ENCODE results near the gene TSPAN4. TPM values are rescaled to one million over a fixed set of nuclear protein-coding genes. Genes with fewer than 3 reads are reported as not detected.

TSPAN4 gene
- total and polyA plus RNA-seq, 2 of the 13 experiments (the other 11 are each of a cell fraction or from before 2014, with no cell fraction given), result 31.7 to 68.3 TPM

DNA sequence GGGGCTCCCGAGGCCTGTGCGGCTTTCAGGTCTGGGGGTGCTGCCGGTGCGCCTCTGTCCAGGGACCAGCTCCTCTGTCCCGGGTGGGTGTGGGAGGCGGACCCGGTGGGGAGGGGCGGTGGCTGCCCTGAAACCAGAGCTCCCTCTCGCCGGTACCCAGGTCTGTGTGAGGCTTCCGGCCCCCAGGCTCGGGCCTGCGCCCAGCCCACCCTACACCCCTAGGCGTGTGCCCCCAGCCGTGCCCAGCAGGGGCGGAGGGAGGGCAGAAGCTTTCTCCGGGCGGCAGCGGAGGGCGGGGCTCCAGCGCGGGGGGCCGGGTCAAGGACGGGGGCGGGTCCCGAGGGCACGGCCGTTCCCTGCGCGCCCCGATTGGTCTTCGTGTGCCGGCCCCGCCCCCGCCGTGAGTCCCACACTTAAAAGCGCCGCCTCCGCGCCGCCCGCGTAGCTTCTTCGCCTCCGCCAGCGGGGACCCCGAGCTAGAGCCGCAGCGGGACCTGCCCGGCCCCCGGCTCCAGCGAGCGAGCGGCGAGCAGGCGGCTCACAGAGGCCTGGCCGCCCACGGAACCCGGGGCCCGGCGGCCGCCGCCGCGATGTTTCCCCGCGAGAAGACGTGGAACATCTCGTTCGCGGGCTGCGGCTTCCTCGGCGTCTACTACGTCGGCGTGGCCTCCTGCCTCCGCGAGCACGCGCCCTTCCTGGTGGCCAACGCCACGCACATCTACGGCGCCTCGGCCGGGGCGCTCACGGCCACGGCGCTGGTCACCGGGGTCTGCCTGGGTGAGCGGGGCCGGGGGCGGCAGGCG is 23.3 kb upstream of the TSPAN4 start (continued):
- TF ChIP-seq, protein P1, sequence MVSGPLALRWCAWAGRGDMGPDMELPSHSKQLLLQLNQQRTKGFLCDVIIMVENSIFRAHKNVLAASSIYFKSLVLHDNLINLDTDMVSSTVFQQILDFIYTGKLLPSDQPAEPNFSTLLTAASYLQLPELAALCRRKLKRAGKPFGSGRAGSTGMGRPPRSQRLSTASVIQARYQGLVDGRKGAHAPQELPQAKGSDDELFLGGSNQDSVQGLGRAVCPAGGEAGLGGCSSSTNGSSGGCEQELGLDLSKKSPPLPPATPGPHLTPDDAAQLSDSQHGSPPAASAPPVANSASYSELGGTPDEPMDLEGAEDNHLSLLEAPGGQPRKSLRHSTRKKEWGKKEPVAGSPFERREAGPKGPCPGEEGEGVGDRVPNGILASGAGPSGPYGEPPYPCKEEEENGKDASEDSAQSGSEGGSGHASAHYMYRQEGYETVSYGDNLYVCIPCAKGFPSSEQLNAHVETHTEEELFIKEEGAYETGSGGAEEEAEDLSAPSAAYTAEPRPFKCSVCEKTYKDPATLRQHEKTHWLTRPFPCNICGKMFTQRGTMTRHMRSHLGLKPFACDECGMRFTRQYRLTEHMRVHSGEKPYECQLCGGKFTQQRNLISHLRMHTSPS (CRISPR knock-in tag; IDR thresholded peaks at IDR 0.05; ENCODE audit: low read depth), result peak; percentile 89
- no peak for TF ChIP-seq TOPORS (CRISPR knock-in tag; IDR thresholded peaks at IDR 0.05)
- no peak; the same call in 1 of the 2 replicates for TF ChIP-seq ZNF776 (CRISPR knock-in tag; IDR thresholded peaks at IDR 0.05)
- TF ChIP-seq KLF13 (CRISPR knock-in tag; IDR thresholded peaks at IDR 0.05), result no peak
- TF ChIP-seq HHEX (CRISPR knock-in tag; IDR thresholded peaks at IDR 0.05), result no peak
- TF ChIP-seq DR1 (CRISPR knock-in tag; IDR thresholded peaks at IDR 0.05), result peak; percentile 88
- TF ChIP-seq NFE2 (CRISPR knock-in tag; IDR thresholded peaks at IDR 0.05), result no peak
- TF ChIP-seq, protein P2, sequence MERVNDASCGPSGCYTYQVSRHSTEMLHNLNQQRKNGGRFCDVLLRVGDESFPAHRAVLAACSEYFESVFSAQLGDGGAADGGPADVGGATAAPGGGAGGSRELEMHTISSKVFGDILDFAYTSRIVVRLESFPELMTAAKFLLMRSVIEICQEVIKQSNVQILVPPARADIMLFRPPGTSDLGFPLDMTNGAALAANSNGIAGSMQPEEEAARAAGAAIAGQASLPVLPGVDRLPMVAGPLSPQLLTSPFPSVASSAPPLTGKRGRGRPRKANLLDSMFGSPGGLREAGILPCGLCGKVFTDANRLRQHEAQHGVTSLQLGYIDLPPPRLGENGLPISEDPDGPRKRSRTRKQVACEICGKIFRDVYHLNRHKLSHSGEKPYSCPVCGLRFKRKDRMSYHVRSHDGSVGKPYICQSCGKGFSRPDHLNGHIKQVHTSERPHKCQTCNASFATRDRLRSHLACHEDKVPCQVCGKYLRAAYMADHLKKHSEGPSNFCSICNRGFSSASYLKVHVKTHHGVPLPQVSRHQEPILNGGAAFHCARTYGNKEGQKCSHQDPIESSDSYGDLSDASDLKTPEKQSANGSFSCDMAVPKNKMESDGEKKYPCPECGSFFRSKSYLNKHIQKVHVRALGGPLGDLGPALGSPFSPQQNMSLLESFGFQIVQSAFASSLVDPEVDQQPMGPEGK (CRISPR knock-in tag; IDR thresholded peaks at IDR 0.05), result peak; percentile 75
- TF ChIP-seq AHR (CRISPR knock-in tag; IDR thresholded peaks at IDR 0.05), result 0 out of 2 replicates have a peak, but pooled peaks have one; percentile 3
- TF ChIP-seq ZNF562 (CRISPR knock-in tag; IDR thresholded peaks at IDR 0.05; ENCODE audit: borderline replicate concordance), result no peak
- 0 out of 2 replicates have a peak, but pooled peaks have one; percentile 43 for TF ChIP-seq TBX2 (CRISPR knock-in tag; IDR thresholded peaks at IDR 0.05; ENCODE audit: borderline replicate concordance)
- TF ChIP-seq SMYD3 (CRISPR knock-in tag; IDR thresholded peaks at IDR 0.05), result 0 out of 2 replicates have a peak, but pooled peaks have one; percentile 29
- no peak for TF ChIP-seq MATR3 (CRISPR knock-in tag; IDR thresholded peaks at IDR 0.05)
- 0 out of 2 replicates have a peak, but pooled peaks have one; percentile 57 for TF ChIP-seq ZNF431 (CRISPR knock-in tag; IDR thresholded peaks at IDR 0.05; ENCODE audit: borderline replicate concordance, low read depth)
- TF ChIP-seq HOXA5 (CRISPR knock-in tag; IDR thresholded peaks at IDR 0.05), result no peak
- TF ChIP-seq MED13 (CRISPR knock-in tag; IDR thresholded peaks at IDR 0.05), result no peak
- TF ChIP-seq IRX3 (CRISPR knock-in tag; IDR thresholded peaks at IDR 0.05; ENCODE audit: borderline replicate concordance, low read depth), result peak; percentile 76; the same call in 1 of the 2 replicates
- TF ChIP-seq, protein P3, sequence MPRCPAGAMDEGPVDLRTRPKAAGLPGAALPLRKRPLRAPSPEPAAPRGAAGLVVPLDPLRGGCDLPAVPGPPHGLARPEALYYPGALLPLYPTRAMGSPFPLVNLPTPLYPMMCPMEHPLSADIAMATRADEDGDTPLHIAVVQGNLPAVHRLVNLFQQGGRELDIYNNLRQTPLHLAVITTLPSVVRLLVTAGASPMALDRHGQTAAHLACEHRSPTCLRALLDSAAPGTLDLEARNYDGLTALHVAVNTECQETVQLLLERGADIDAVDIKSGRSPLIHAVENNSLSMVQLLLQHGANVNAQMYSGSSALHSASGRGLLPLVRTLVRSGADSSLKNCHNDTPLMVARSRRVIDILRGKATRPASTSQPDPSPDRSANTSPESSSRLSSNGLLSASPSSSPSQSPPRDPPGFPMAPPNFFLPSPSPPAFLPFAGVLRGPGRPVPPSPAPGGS (CRISPR knock-in tag; IDR thresholded peaks at IDR 0.05), result peak; percentile 67; the same call in 1 of the 2 replicates
- peak; percentile 64; the same call in 1 of the 2 replicates for TF ChIP-seq NR2C2 (CRISPR knock-in tag; IDR thresholded peaks at IDR 0.05; ENCODE audit: borderline replicate concordance)
- TF ChIP-seq, protein P4, sequence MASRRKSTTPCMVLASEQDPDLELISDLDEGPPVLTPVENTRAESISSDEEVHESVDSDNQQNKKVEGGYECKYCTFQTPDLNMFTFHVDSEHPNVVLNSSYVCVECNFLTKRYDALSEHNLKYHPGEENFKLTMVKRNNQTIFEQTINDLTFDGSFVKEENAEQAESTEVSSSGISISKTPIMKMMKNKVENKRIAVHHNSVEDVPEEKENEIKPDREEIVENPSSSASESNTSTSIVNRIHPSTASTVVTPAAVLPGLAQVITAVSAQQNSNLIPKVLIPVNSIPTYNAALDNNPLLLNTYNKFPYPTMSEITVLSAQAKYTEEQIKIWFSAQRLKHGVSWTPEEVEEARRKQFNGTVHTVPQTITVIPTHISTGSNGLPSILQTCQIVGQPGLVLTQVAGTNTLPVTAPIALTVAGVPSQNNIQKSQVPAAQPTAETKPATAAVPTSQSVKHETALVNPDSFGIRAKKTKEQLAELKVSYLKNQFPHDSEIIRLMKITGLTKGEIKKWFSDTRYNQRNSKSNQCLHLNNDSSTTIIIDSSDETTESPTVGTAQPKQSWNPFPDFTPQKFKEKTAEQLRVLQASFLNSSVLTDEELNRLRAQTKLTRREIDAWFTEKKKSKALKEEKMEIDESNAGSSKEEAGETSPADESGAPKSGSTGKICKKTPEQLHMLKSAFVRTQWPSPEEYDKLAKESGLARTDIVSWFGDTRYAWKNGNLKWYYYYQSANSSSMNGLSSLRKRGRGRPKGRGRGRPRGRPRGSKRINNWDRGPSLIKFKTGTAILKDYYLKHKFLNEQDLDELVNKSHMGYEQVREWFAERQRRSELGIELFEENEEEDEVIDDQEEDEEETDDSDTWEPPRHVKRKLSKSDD (CRISPR knock-in tag; IDR thresholded peaks at IDR 0.05; ENCODE audit: low read depth), result 0 out of 2 replicates have a peak, but pooled peaks have one; percentile 17
